Esophagus muscularis mucosa (tissue), 4 donors: ENCODE results near the gene TCF7L2. TPM values are rescaled to one million over a fixed set of nuclear protein-coding genes. Genes with fewer than 3 reads are reported as not detected.

Source experiments
- DNase-seq: peaks from one replicate; pipeline ENCODE4 v3.0.0-alpha.2; 2017; ENCODE audit errors: extremely low spot score
- H3K27ac ChIP-seq, 4 donors: fragments of 200-600 bp; sonication (generic); replicated peaks in 1 of 4; 1 replicate in 3 of 4; 2 replicates in 1 of 4; pipeline ENCODE4 v1.5.1; 2016 to 2019; ENCODE audit warnings: mild to moderate bottlenecking in 1 of 4
- H3K27me3 ChIP-seq, 4 donors: fragments of 200-600 bp; sonication (generic); one replicate each; pipeline versions ENCODE4 v1.5.1 to v1.6.0; 2016 to 2019
- H3K36me3 ChIP-seq, 4 donors: fragments of 200-600 bp; sonication (generic); one replicate each; pipeline ENCODE4 v1.5.1; 2016 to 2019
- H3K4me1 ChIP-seq, 4 donors: fragments of 200-600 bp; sonication (generic); one replicate each; pipeline ENCODE4 v1.5.1; 2016 to 2019
- H3K4me3 ChIP-seq, 4 donors: fragments of 200-600 bp; sonication (generic); 1 replicate in 2 of 4; 2 replicates in 2 of 4; pipeline ENCODE4 v1.5.1; 2016 to 2019; ENCODE audit warnings: mild to moderate bottlenecking in 4 of 4, moderate library complexity in 1 of 4
- H3K9me3 ChIP-seq, 4 donors: fragments of 200-600 bp; sonication (generic); 1 replicate in 3 of 4; 2 replicates in 1 of 4; pipeline ENCODE4 v1.5.1; 2016 to 2019
- CTCF ChIP-seq, 3 experiments: fragments of 200-600 bp in 2 of 3; fragments of 450-650 bp in 1 of 3; sonication (generic) in 2 of 3; IDR thresholded peaks; one replicate each; pipeline ENCODE4 v1.5.1; 2017 to 2019; ENCODE audit warnings: antibody characterized with exemption in 3 of 3, mild to moderate bottlenecking in 2 of 3, moderate library complexity in 1 of 3
- EP300 ChIP-seq: sonication (generic); formaldehyde crosslinking; IDR thresholded peaks from one replicate; pipeline ENCODE4 v1.6.1; 2017; ENCODE audit warnings: antibody characterized with exemption
- POLR2A ChIP-seq: fragments of 450-650 bp; IDR thresholded peaks from one replicate; pipeline ENCODE4 v1.6.1; 2017; ENCODE audit warnings: antibody characterized with exemption, moderate library complexity, mild to moderate bottlenecking, low read depth
- POLR2AphosphoS5 ChIP-seq, 2 donors: sonication (generic); formaldehyde crosslinking; IDR thresholded peaks; one replicate each; pipeline ENCODE4 v1.6.1; 2017; ENCODE audit warnings: antibody characterized with exemption in 2 of 2
- WGBS: methylation state at CpG from one replicate; pipeline ENCODE4 v1.1.5; 2018; 5-methylcytosine and 5-hydroxymethylcytosine counted together
- intact Hi-C: fragments of 100-400 bp; cut with DNase I; formaldehyde crosslinking; loops from one replicate; pipeline ENCODE4 v1.15.1; 2023
- total RNA-seq, 4 donors: library from RNA; depleted of rRNA; stranded (reverse); fragments of >200 nt; gene quantifications; one replicate each; pipeline versions ENCODE4 v1.1.0 to v1.2.1, GENCODE V29; 2016

The TCF7L2 gene
- total RNA-seq, 4 donors from 2014 or later: 7.8 to 24.1 (median 19.2) TPM

- WGBS: 66% methylated on average over 2 of the region's 2 CpGs
- TF ChIP-seq POLR2A (no peak), CTCF (IDR thresholded peaks at IDR 0.05) (peak in 1 of 3 experiments; percentile 10), POLR2AphosphoS5 (IDR thresholded peaks at IDR 0.05) (no peak), EP300 (no peak)
- intact Hi-C loops: loop anchor here (5.0 kb wide), 1 partner anchor 243 kb away; no protein-coding TSS in a partner anchor
- Histone ChIP-seq H3K9me3 (no peaks in the 10 kb centered on the region), H3K36me3 (peaks cover 0 to 41% (median 31%) of the 10 kb centered on the region in 4 donors), H3K4me3 (no peak overlapping the region), H3K4me1 (peaks cover 0 to 17% (median 13%) of the 10 kb centered on the region in 4 donors), H3K27ac (no peak overlapping the region), H3K27me3 (no peaks in the 10 kb centered on the region)
- DNase-seq: no peak
Measured at GRCh38 chr10:113139699-113140098, 189.7 kb downstream of the TCF7L2 start.

DNA sequence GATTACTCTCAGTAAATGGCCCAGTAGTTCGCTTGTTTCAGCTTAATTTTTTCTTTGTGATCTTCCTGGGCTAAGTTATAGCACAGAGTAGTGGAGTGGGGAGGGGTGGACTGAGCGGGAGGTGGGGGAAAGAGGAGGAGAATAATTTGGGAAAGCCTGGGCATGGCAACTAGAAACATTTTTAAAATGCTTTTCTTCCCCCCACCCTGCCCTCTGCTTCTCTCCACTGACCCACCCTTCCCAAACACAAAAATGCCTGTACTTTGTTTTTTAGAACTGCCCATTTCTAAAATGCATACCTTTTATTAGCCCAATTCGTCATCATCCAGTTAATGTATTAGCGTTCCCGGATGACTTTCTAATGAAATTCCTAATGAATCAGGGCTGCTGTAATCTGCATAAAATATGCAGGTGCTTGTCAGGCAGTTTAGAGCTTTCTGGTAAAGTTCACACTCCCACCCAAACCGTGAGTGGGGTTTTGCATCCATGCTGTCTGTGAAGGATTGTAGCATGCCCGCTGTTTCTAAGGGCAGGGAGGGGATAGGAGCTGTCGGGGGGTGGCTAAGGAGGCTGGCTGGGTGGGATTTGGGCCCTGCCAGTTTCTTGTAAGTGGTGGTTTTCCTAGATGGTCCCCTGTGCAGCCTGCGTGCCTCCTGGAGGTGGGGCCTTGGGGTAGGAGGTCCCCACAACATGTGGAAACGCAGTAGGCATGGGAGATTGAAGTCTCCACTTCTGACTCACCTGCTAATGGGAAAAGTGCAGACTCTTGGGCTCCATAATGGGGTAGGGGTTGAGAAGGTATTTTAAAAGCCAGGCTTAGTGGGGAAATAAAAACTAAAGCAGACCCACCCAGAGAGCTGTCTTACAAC is 190.3 kb downstream of the TCF7L2 start:
- peaks cover 0 to 46% (median 34%) of the 10 kb centered on the region in 4 donors for H3K36me3 ChIP-seq
- intact Hi-C loops: no loop called here

GRCh38 chr10:113142601-113143362 is 192.7 kb downstream of the TCF7L2 start:
- no peaks in the 10 kb centered on the region for H3K27me3 ChIP-seq
- peaks cover 0 to 70% (median 54%) of the 10 kb centered on the region in 4 donors for H3K36me3 ChIP-seq
- H3K9me3 ChIP-seq: no peaks in the 10 kb centered on the region
- H3K4me3 ChIP-seq: no peak overlapping the region
- no peak for DNase-seq
- 84% methylated on average over 22 of the region's 22 CpGs for WGBS
- no peak for TF ChIP-seq EP300
- no peak for TF ChIP-seq POLR2A
- TF ChIP-seq CTCF (IDR thresholded peaks at IDR 0.05): no peak
- no peak for TF ChIP-seq POLR2AphosphoS5 (IDR thresholded peaks at IDR 0.05)
- H3K4me1 ChIP-seq: peaks cover 0 to 10% (median 9%) of the 10 kb centered on the region in 4 donors
- intact Hi-C loops: no loop called here
- no peak overlapping the region for H3K27ac ChIP-seq

More for the DNA sequence above, 190.3 kb downstream of the TCF7L2 start:
- 91% methylated on average over 10 of the region's 10 CpGs for WGBS
- DNase-seq: no peak
- no peak for TF ChIP-seq CTCF (IDR thresholded peaks at IDR 0.05)
- TF ChIP-seq EP300: no peak
- TF ChIP-seq POLR2AphosphoS5 (IDR thresholded peaks at IDR 0.05): no peak
- no peak for TF ChIP-seq POLR2A
- Histone ChIP-seq H3K4me3 (no peak overlapping the region), H3K27me3 (no peaks in the 10 kb centered on the region), H3K27ac (no peak overlapping the region), H3K4me1 (peaks cover 0 to 10% (median 10%) of the 10 kb centered on the region in 4 donors), H3K9me3 (no peaks in the 10 kb centered on the region)

DNA sequence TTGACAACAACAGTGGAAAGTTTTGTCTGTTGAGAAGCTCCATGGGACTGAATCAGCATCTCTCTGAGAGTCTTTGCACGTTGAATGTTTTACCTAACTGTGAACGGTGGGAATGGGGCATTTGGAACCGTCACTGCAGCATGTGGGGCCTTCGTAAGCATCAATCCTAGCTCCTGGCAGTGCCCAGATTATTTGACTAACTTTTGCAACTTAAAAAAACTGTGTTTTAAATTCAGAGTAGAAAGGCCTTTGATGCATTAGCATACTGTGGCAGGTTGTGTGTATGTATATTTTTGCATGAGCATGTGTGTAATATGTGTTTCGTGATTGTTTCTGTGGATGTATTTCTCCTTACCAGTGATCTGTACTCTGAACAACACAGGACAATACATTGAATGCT is 194.5 kb downstream of the TCF7L2 start:
- TF ChIP-seq POLR2AphosphoS5 (IDR thresholded peaks at IDR 0.05) (no peak), POLR2A (no peak), EP300 (no peak), CTCF (IDR thresholded peaks at IDR 0.05) (no peak)
- peaks cover 0 to 88% (median 67%) of the 10 kb centered on the region in 4 donors for H3K36me3 ChIP-seq
- no peak for DNase-seq
- no peaks in the 10 kb centered on the region for H3K27me3 ChIP-seq
- H3K27ac ChIP-seq: no peak overlapping the region
- no peaks in the 10 kb centered on the region for H3K9me3 ChIP-seq
- H3K4me3 ChIP-seq: no peak overlapping the region
- WGBS: 98% methylated on average over 5 of the region's 5 CpGs
- intact Hi-C loops: no loop called here
- no peaks in the 10 kb centered on the region for H3K4me1 ChIP-seq
